ENCODE results near the gene RFPL3.
"Not testable (repeated sequence)": the region's sequence is repeated elsewhere in the genome, so short reads cannot be mapped to it uniquely, and the experiment has no call there.

The RFPL3 gene

GRCh38 chr22:32331918-32332725 is 25.5 kb upstream of the RFPL3 start:
- no peak for TF ChIP-seq TAF1 (IDR thresholded peaks at IDR 0.05; ENCODE audit: borderline replicate concordance, low read depth, low read length)
- FAIRE-seq: no peak
- DNase-seq (ENCODE audit: insufficient read length): no peak

- no peak for FAIRE-seq
- DNase-seq (ENCODE audit: insufficient read length): no peak
- TF ChIP-seq TAF1 (IDR thresholded peaks at IDR 0.05; ENCODE audit: borderline replicate concordance, low read depth, low read length) (no peak), POLR2AphosphoS5 (IDR thresholded peaks at IDR 0.05; ENCODE audit: low read depth, low read length) (no peak), POLR2A (IDR thresholded peaks at IDR 0.05; ENCODE audit: low read depth, low read length) (no peak)
These were observed 24.4 kb upstream of the RFPL3 start for GRCh38 chr22:32333141-32333768.

- no peak for TF ChIP-seq POLR2AphosphoS5 (IDR thresholded peaks at IDR 0.05; ENCODE audit: low read depth, low read length)
- no peak for TF ChIP-seq POLR2A (IDR thresholded peaks at IDR 0.05; ENCODE audit: low read depth, low read length)
- TF ChIP-seq TAF1 (IDR thresholded peaks at IDR 0.05; ENCODE audit: borderline replicate concordance, low read depth, low read length): no peak
- DNase-seq (ENCODE audit: insufficient read length): no peak
- FAIRE-seq: no peak
These were observed 23.7 kb upstream of the RFPL3 start for GRCh38 chr22:32333769-32334659.

- DNase-seq (ENCODE audit: insufficient read length): no peak
- FAIRE-seq: no peak
- TF ChIP-seq POLR2A (IDR thresholded peaks at IDR 0.05; ENCODE audit: low read depth, low read length): no peak
- no peak for TF ChIP-seq POLR2AphosphoS5 (IDR thresholded peaks at IDR 0.05; ENCODE audit: low read depth, low read length)
- no peak for TF ChIP-seq TAF1 (IDR thresholded peaks at IDR 0.05; ENCODE audit: borderline replicate concordance, low read depth, low read length)
These were observed 22.9 kb upstream of the RFPL3 start for GRCh38 chr22:32334660-32335365.

GRCh38 chr22:32335471-32335870 is 22.2 kb upstream of the RFPL3 start:
- no peak for FAIRE-seq
- no peak for TF ChIP-seq TAF1 (IDR thresholded peaks at IDR 0.05; ENCODE audit: borderline replicate concordance, low read depth, low read length)
- TF ChIP-seq POLR2AphosphoS5 (IDR thresholded peaks at IDR 0.05; ENCODE audit: low read depth, low read length): no peak
- TF ChIP-seq POLR2A (IDR thresholded peaks at IDR 0.05; ENCODE audit: low read depth, low read length): no peak
- no peak for DNase-seq (ENCODE audit: insufficient read length)

GRCh38 chr22:32336121-32336603 is 21.5 kb upstream of the RFPL3 start:
- FAIRE-seq (no peak), DNase-seq (ENCODE audit: insufficient read length) (no peak)
- TF ChIP-seq POLR2AphosphoS5 (IDR thresholded peaks at IDR 0.05; ENCODE audit: low read depth, low read length) (no peak), TAF1 (IDR thresholded peaks at IDR 0.05; ENCODE audit: borderline replicate concordance, low read depth, low read length) (no peak), POLR2A (IDR thresholded peaks at IDR 0.05; ENCODE audit: low read depth, low read length) (no peak)

- DNase-seq (ENCODE audit: insufficient read length) (no peak), FAIRE-seq (no peak)
- TF ChIP-seq POLR2AphosphoS5 (IDR thresholded peaks at IDR 0.05; ENCODE audit: low read depth, low read length) (no peak), TAF1 (IDR thresholded peaks at IDR 0.05; ENCODE audit: borderline replicate concordance, low read depth, low read length) (no peak), POLR2A (IDR thresholded peaks at IDR 0.05; ENCODE audit: low read depth, low read length) (no peak)
These were observed 20.8 kb upstream of the RFPL3 start for GRCh38 chr22:32336771-32337424.

GRCh38 chr22:32337425-32337824 is 20.2 kb upstream of the RFPL3 start:
- FAIRE-seq; DNase-seq (ENCODE audit: insufficient read length): not testable (repeated sequence)

GRCh38 chr22:32338757-32339156 is 18.9 kb upstream of the RFPL3 start:
- TF ChIP-seq TAF1 (IDR thresholded peaks at IDR 0.05; ENCODE audit: borderline replicate concordance, low read depth, low read length) (no peak), POLR2A (IDR thresholded peaks at IDR 0.05; ENCODE audit: low read depth, low read length) (no peak), POLR2AphosphoS5 (IDR thresholded peaks at IDR 0.05; ENCODE audit: low read depth, low read length) (no peak)
- no peak for FAIRE-seq
- no peak for DNase-seq (ENCODE audit: insufficient read length)

- FAIRE-seq (no peak), DNase-seq (ENCODE audit: insufficient read length) (no peak)
- TF ChIP-seq TAF1 (IDR thresholded peaks at IDR 0.05; ENCODE audit: borderline replicate concordance, low read depth, low read length) (no peak), POLR2AphosphoS5 (IDR thresholded peaks at IDR 0.05; ENCODE audit: low read depth, low read length) (no peak), POLR2A (IDR thresholded peaks at IDR 0.05; ENCODE audit: low read depth, low read length) (no peak)
These were observed 18.3 kb upstream of the RFPL3 start for GRCh38 chr22:32339190-32340012.

Data from GM12892 (cell line).